WTC11 (cell line): ENCODE results near the gene ITPR1.

Experiments
- CREB1 ChIP-seq: sonication (generic); formaldehyde crosslinking; IDR thresholded peaks from 2 replicates; pipeline ENCODE4 v1.8.0; 2023; ENCODE audit warnings: mild to moderate bottlenecking, missing genetic modification reagents
- EMX1 ChIP-seq: fragments of 250-450 bp; sonication (Bioruptor Pico); IDR thresholded peaks from 2 replicates; pipeline ENCODE4 v1.8.0; 2021; ENCODE audit warnings: mild to moderate bottlenecking
- GABPB1 ChIP-seq: sonication (generic); formaldehyde crosslinking; IDR thresholded peaks from 2 replicates; pipeline ENCODE4 v1.8.1; 2023; ENCODE audit warnings: mild to moderate bottlenecking, missing genetic modification reagents
- NFYB ChIP-seq: sonication (generic); formaldehyde crosslinking; conservative IDR thresholded peaks from 2 replicates; pipeline ENCODE4 v1.8.0; 2022; ENCODE audit warnings: low read depth, missing genetic modification reagents
- NR1H2 ChIP-seq: sonication (generic); formaldehyde crosslinking; IDR thresholded peaks from 2 replicates; pipeline ENCODE4 v1.9.0; 2021; ENCODE audit warnings: mild to moderate bottlenecking, moderate library complexity, missing genetic modification reagents
- SP1 ChIP-seq: sonication (generic); formaldehyde crosslinking; conservative IDR thresholded peaks from 2 replicates; pipeline ENCODE4 v1.8.1; 2022; ENCODE audit warnings: missing genetic modification reagents
- TEAD4 ChIP-seq: sonication (generic); formaldehyde crosslinking; IDR thresholded peaks from 2 replicates; pipeline ENCODE4 v1.8.0; 2022; ENCODE audit warnings: mild to moderate bottlenecking, missing genetic modification reagents
- ZBTB21 ChIP-seq: sonication (generic); formaldehyde crosslinking; IDR thresholded peaks from 2 replicates; pipeline ENCODE4 v1.8.1; 2023; ENCODE audit warnings: mild to moderate bottlenecking, missing genetic modification reagents, borderline replicate concordance
- ZNF317 ChIP-seq: sonication (generic); formaldehyde crosslinking; IDR thresholded peaks from 2 replicates; pipeline ENCODE4 v1.8.1; 2023; ENCODE audit warnings: low read depth, mild to moderate bottlenecking, moderate library complexity, missing genetic modification reagents, borderline replicate concordance
- TF ChIP-seq, protein P1 (sequence below): sonication (generic); formaldehyde crosslinking; IDR thresholded peaks from 2 replicates; pipeline ENCODE4 v1.8.1; 2023; ENCODE audit warnings: mild to moderate bottlenecking, missing genetic modification reagents, borderline replicate concordance
- TF ChIP-seq, protein P2 (sequence below): fragments of 200-600 bp; IDR thresholded peaks from 2 replicates; pipeline ENCODE4 v1.8.0; 2022; ENCODE audit warnings: antibody characterized with exemption

DNA sequence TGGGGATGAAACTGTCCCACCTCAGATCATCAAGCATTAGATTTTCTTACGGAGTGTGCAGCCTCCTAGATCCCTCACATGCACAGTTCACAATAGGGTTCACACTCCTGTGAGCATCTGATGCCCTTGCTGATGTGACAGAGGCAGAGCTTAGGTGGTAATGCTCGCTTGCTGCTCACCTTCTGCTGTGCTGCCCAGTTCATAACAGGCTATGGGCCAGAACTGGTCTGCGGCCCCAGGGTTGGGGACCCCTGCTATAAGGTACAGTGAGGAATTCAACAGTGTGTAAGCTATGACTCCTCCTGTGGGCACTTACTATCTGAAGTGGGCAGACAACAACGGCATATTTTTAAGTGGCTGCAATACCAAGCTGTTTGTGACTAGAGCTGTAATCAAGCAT, 298.2 kb downstream of the ITPR1 start:
- TF ChIP-seq SP1 (CRISPR knock-in tag) (no peak), TEAD4 (CRISPR knock-in tag) (no peak), NFYB (no peak), EMX1 (CRISPR knock-in tag) (no peak), CREB1 (no peak), GABPB1 (CRISPR knock-in tag) (no peak), NR1H2 (CRISPR knock-in tag) (no peak), ZNF317 (no peak), ZBTB21 (no peak)
- TF ChIP-seq, protein P1, sequence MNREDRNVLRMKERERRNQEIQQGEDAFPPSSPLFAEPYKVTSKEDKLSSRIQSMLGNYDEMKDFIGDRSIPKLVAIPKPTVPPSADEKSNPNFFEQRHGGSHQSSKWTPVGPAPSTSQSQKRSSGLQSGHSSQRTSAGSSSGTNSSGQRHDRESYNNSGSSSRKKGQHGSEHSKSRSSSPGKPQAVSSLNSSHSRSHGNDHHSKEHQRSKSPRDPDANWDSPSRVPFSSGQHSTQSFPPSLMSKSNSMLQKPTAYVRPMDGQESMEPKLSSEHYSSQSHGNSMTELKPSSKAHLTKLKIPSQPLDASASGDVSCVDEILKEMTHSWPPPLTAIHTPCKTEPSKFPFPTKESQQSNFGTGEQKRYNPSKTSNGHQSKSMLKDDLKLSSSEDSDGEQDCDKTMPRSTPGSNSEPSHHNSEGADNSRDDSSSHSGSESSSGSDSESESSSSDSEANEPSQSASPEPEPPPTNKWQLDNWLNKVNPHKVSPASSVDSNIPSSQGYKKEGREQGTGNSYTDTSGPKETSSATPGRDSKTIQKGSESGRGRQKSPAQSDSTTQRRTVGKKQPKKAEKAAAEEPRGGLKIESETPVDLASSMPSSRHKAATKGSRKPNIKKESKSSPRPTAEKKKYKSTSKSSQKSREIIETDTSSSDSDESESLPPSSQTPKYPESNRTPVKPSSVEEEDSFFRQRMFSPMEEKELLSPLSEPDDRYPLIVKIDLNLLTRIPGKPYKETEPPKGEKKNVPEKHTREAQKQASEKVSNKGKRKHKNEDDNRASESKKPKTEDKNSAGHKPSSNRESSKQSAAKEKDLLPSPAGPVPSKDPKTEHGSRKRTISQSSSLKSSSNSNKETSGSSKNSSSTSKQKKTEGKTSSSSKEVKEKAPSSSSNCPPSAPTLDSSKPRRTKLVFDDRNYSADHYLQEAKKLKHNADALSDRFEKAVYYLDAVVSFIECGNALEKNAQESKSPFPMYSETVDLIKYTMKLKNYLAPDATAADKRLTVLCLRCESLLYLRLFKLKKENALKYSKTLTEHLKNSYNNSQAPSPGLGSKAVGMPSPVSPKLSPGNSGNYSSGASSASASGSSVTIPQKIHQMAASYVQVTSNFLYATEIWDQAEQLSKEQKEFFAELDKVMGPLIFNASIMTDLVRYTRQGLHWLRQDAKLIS: no peak
- TF ChIP-seq, protein P2, sequence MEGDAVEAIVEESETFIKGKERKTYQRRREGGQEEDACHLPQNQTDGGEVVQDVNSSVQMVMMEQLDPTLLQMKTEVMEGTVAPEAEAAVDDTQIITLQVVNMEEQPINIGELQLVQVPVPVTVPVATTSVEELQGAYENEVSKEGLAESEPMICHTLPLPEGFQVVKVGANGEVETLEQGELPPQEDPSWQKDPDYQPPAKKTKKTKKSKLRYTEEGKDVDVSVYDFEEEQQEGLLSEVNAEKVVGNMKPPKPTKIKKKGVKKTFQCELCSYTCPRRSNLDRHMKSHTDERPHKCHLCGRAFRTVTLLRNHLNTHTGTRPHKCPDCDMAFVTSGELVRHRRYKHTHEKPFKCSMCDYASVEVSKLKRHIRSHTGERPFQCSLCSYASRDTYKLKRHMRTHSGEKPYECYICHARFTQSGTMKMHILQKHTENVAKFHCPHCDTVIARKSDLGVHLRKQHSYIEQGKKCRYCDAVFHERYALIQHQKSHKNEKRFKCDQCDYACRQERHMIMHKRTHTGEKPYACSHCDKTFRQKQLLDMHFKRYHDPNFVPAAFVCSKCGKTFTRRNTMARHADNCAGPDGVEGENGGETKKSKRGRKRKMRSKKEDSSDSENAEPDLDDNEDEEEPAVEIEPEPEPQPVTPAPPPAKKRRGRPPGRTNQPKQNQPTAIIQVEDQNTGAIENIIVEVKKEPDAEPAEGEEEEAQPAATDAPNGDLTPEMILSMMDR: no peak
